Keratinocyte (primary cell): ENCODE measurements around the gene OR5T2. TPM values are rescaled to one million over a fixed set of nuclear protein-coding genes. Genes with fewer than 3 reads are reported as not detected.

Source experiments
- DNase-seq: peaks from one replicate; pipeline ENCODE4 v3.0.0-alpha.2; 2011; ENCODE audit warnings: low read depth, missing footprints, low spot score
- FAIRE-seq: peaks from 2 replicates; lab custom pipeline; 2011; peaks lifted over from hg19 to GRCh38; lab: Jason Lieb, UNC
- H2AFZ ChIP-seq: 2 replicates; pipeline ENCODE4 v1.6.0; 2012; ENCODE audit warnings: low read length, control low read depth, inconsistent platforms; ENCODE audit not compliant: control insufficient read depth
- H3K27ac ChIP-seq: 2 replicates; pipeline ENCODE4 v1.5.1; 2011; ENCODE audit warnings: low read length; ENCODE audit not compliant: control insufficient read depth, insufficient read depth
- H3K27me3 ChIP-seq: 3 replicates; pipeline ENCODE4 v1.6.0; 2011; ENCODE audit warnings: low read length; ENCODE audit not compliant: control insufficient read depth, insufficient read depth; ENCODE audit errors: extremely low read depth
- H3K36me3 ChIP-seq, 2 experiments: 2 replicates in 1 of 2; 3 replicates in 1 of 2; pipeline ENCODE4 v1.5.1; 2011; ENCODE audit warnings: low read length in 2 of 2, mild to moderate bottlenecking in 1 of 2; ENCODE audit not compliant: control insufficient read depth in 2 of 2, insufficient read depth in 2 of 2; ENCODE audit errors: extremely low read depth in 1 of 2
- H3K4me1 ChIP-seq: 3 replicates; pipeline ENCODE4 v1.5.1; 2011; ENCODE audit warnings: low read length; ENCODE audit not compliant: control insufficient read depth, insufficient read depth; ENCODE audit errors: extremely low read depth
- H3K4me2 ChIP-seq: 3 replicates; pipeline ENCODE4 v1.6.0; 2011; ENCODE audit warnings: low read depth, low read length; ENCODE audit not compliant: control insufficient read depth, insufficient read depth; ENCODE audit errors: extremely low read depth
- H3K4me3 ChIP-seq, 3 experiments: fragments of 200-600 bp in 1 of 3; sonication (generic) in 1 of 3; 2 replicates in 2 of 3; 3 replicates in 1 of 3; pipeline ENCODE4 v1.5.1; 2011 to 2016; ENCODE audit warnings: low read length in 3 of 3, mild to moderate bottlenecking in 3 of 3, control low read depth in 2 of 3, inconsistent platforms in 1 of 3, low read depth in 1 of 3, mixed read lengths in 1 of 3, mixed run types in 1 of 3, moderate library complexity in 1 of 3; ENCODE audit not compliant: control insufficient read depth in 2 of 3, insufficient read depth in 2 of 3; ENCODE audit errors: extremely low read depth in 1 of 3
- H3K79me2 ChIP-seq: 2 replicates; pipeline ENCODE4 v1.6.0; 2012; ENCODE audit warnings: low read length; ENCODE audit not compliant: control insufficient read depth, insufficient read depth
- H3K9ac ChIP-seq: 3 replicates; pipeline ENCODE4 v1.6.0; 2011; ENCODE audit warnings: low read length; ENCODE audit not compliant: control insufficient read depth, insufficient read depth; ENCODE audit errors: extremely low read depth
- H3K9me1 ChIP-seq: 3 replicates; pipeline ENCODE4 v1.6.0; 2011; ENCODE audit warnings: low read length; ENCODE audit not compliant: control insufficient read depth, insufficient read depth; ENCODE audit errors: extremely low read depth
- H3K9me3 ChIP-seq: 2 replicates; pipeline ENCODE4 v1.5.1; 2012; ENCODE audit warnings: low read depth, low read length; ENCODE audit not compliant: control insufficient read depth
- H4K20me1 ChIP-seq: 3 replicates; pipeline ENCODE4 v1.6.0; 2011; ENCODE audit warnings: low read length; ENCODE audit not compliant: control insufficient read depth, insufficient read depth; ENCODE audit errors: extremely low read depth
- CTCF ChIP-seq, 3 experiments: IDR thresholded peaks in 1 of 3; conservative IDR thresholded peaks in 1 of 3; optimal IDR thresholded peaks in 1 of 3; 2 replicates in 2 of 3; 3 replicates in 1 of 3; pipeline versions ENCODE3 to v1.5.1; 2011; ENCODE audit warnings: low read length in 3 of 3, mild to moderate bottlenecking in 3 of 3, moderate library complexity in 2 of 3, control low read depth in 1 of 3, inconsistent platforms in 1 of 3; ENCODE audit not compliant: insufficient read depth in 2 of 3; ENCODE audit errors: extremely low read depth in 1 of 3
- EZH2 ChIP-seq: IDR thresholded peaks from one replicate; pipeline ENCODE4 v1.6.1; 2012; ENCODE audit warnings: inconsistent platforms, mild to moderate bottlenecking, low read length, moderate library complexity
- dilution Hi-C: fragments of 300-500 bp; cut with MboI; formaldehyde crosslinking; loops from one replicate; pipeline ENCODE4 v1.7.0; 2020; ENCODE audit warnings: low sequenced_read_pairs; ENCODE audit not compliant: extremely low pct_ligation_motif_present
- polyA plus RNA-seq, 5 experiments: library from polyadenylated mRNA; depleted of rRNA in 3 of 5; stranded (reverse) in 3 of 5; stranded (forward) in 1 of 5; unstranded in 1 of 5; fragments of >200 nt; gene quantifications; 1 replicate in 1 of 5; 2 replicates in 3 of 5; 3 replicates in 1 of 5; pipeline versions ENCODE4 v1.2.1 to v1.2.3, GENCODE V29; 2011 to 2012; ENCODE audit warnings: missing spikeins in 2 of 5, low read depth in 1 of 5, low replicate concordance in 1 of 5

Gene OR5T2
- polyA plus RNA-seq, 1 donor (not counting 4 experiments of a cell fraction or from before 2014, with no cell fraction given): not detected

- DNase-seq (no peak), FAIRE-seq (no peak)
- Histone ChIP-seq H3K27me3 (no peaks in the 10 kb centered on the region), H3K79me2 (no peaks in the 10 kb centered on the region), H2AFZ (no peak overlapping the region), H3K9me3 (peaks cover 2% of the 10 kb centered on the region), H3K4me1 (no peaks in the 10 kb centered on the region), H3K4me2 (no peak overlapping the region), H3K27ac (no peak overlapping the region), H3K9ac (no peak overlapping the region), H3K36me3 (no peaks in the 10 kb centered on the region), H4K20me1 (no peaks in the 10 kb centered on the region), H3K4me3 (no peak overlapping the region), H3K9me1 (no peaks in the 10 kb centered on the region)
- dilution Hi-C loops: no loop called here
- TF ChIP-seq EZH2: no peak
- TF ChIP-seq CTCF (optimal IDR thresholded peaks at IDR 0.05 in 1 of 3, IDR thresholded peaks at IDR 0.05 in 1 of 3, conservative IDR thresholded peaks at IDR 0.05 in 1 of 3; ENCODE audit: extremely low read depth in 1 of 3, insufficient read depth in 2 of 3, low read length in 3 of 3): no peak
These were observed 19.5 kb downstream of the OR5T2 start for GRCh38 chr11:56214537-56214936.

GRCh38 chr11:56207790-56208189 lies 26.3 kb downstream of the OR5T2 start:
- Histone ChIP-seq H3K9ac (no peak overlapping the region), H3K36me3 (no peaks in the 10 kb centered on the region), H3K4me1 (no peaks in the 10 kb centered on the region), H3K9me1 (no peaks in the 10 kb centered on the region), H3K27me3 (no peaks in the 10 kb centered on the region), H3K79me2 (no peaks in the 10 kb centered on the region), H3K27ac (no peak overlapping the region), H2AFZ (no peak overlapping the region), H3K9me3 (peaks cover 2% of the 10 kb centered on the region), H4K20me1 (no peaks in the 10 kb centered on the region), H3K4me3 (no peak overlapping the region), H3K4me2 (no peak overlapping the region)
- dilution Hi-C loops: no loop called here
- FAIRE-seq: no peak
- DNase-seq: no peak
- TF ChIP-seq EZH2: no peak
- no peak for TF ChIP-seq CTCF (optimal IDR thresholded peaks at IDR 0.05 in 1 of 3, IDR thresholded peaks at IDR 0.05 in 1 of 3, conservative IDR thresholded peaks at IDR 0.05 in 1 of 3; ENCODE audit: extremely low read depth in 1 of 3, insufficient read depth in 2 of 3, low read length in 3 of 3)
